GM18520 (cell line): ENCODE measurements around the gene GPR18.
"Not testable (repeated sequence)": the region's sequence is repeated elsewhere in the genome, so short reads cannot be mapped to it uniquely, and the experiment has no call there.

ENCODE experiments used
- ATAC-seq: cut with Tn5 transposase; IDR thresholded peaks from one replicate; pipeline ENCODE4 v1.9.1; 2021; ENCODE audit not compliant: unreplicated experiment

The GPR18 gene

GRCh38 chr13:99268822-99269221 is 10.6 kb upstream of the GPR18 start:
- no peak for ATAC-seq

GRCh38 chr13:99267927-99268326 is 9.7 kb upstream of the GPR18 start:
- no peak for ATAC-seq

GRCh38 chr13:99266827-99267226 is 8.6 kb upstream of the GPR18 start:
- no peak for ATAC-seq

GRCh38 chr13:99265821-99266426 is 7.7 kb upstream of the GPR18 start:
- no peak for ATAC-seq

GRCh38 chr13:99265162-99265800 is 7.1 kb upstream of the GPR18 start:
- ATAC-seq, result no peak

GRCh38 chr13:99264051-99264450 is 5.9 kb upstream of the GPR18 start:
- no peak for ATAC-seq

GRCh38 chr13:99263126-99263785 is 5.1 kb upstream of the GPR18 start:
- ATAC-seq, result no peak

- no peak for ATAC-seq
Measured at GRCh38 chr13:99261059-99261458, 2.9 kb upstream of the GPR18 start.

GRCh38 chr13:99260216-99260615 is 2.0 kb upstream of the GPR18 start:
- no peak for ATAC-seq

- no peak for ATAC-seq
Measured at GRCh38 chr13:99258946-99259345, 767 bp upstream of the GPR18 start.

- ATAC-seq, result no peak
Measured at GRCh38 chr13:99257291-99257690, 888 bp downstream of the GPR18 start.

- no peak for ATAC-seq
Measured at GRCh38 chr13:99256709-99257108, 1.5 kb downstream of the GPR18 start.

- no peak for ATAC-seq
Measured at GRCh38 chr13:99256283-99256682, 1.9 kb downstream of the GPR18 start.

GRCh38 chr13:99255271-99255670 is 2.9 kb downstream of the GPR18 start:
- no peak for ATAC-seq

- no peak for ATAC-seq
Measured at GRCh38 chr13:99254830-99255229, 3.3 kb downstream of the GPR18 start.

GRCh38 chr13:99251921-99252320 is 6.3 kb downstream of the GPR18 start:
- ATAC-seq, result no peak

GRCh38 chr13:99250982-99251825 is 7.0 kb downstream of the GPR18 start:
- no peak for ATAC-seq

- ATAC-seq, result not testable (repeated sequence)
Measured at GRCh38 chr13:99249606-99250005, 8.6 kb downstream of the GPR18 start.

GRCh38 chr13:99249178-99249577 is 9.0 kb downstream of the GPR18 start:
- not testable (repeated sequence) for ATAC-seq

- no peak for ATAC-seq
Measured at GRCh38 chr13:99246100-99246499, 12.1 kb downstream of the GPR18 start.

- no peak for ATAC-seq
Measured at GRCh38 chr13:99237981-99238662, 20.1 kb downstream of the GPR18 start.
